PC-9 (cell line): ENCODE measurements around the gene PGP. TPM values are rescaled to one million over a fixed set of nuclear protein-coding genes. Genes with fewer than 3 reads are reported as not detected.

ENCODE experiments used
- BruUV-seq: library from RNA; stranded (reverse); fragments of 400-500 nt; replicated peaks from 2 replicates; lab custom pipeline; 2021; lab: Mats Ljungman, UMichigan
- CTCF ChIA-PET: fragments of 300-600 bp; sonication (Branson Sonifier 250); formaldehyde crosslinking; loops from one replicate; lab custom pipeline; 2022; ENCODE audit warnings: antibody characterized with exemption; lab: Charles Lee
- POLR2A ChIA-PET: fragments of 300-600 bp; sonication (Branson Sonifier 250); formaldehyde crosslinking; loops from one replicate; lab custom pipeline; 2022; ENCODE audit warnings: antibody characterized with exemption; ENCODE audit not compliant: unreplicated experiment; lab: Charles Lee
- DNase-seq, 2 experiments: peaks; one replicate each; pipeline versions ENCODE4 v3.0.0 to v3.0.0-alpha.2; 2015 to 2022; ENCODE audit warnings: mixed read lengths in 1 of 2
- H2AFZ ChIP-seq: fragments of 200-600 bp; sonication (generic); 2 replicates; pipeline ENCODE4 v1.8.1; 2017; ENCODE audit warnings: antibody characterized with exemption
- H3F3A ChIP-seq: fragments of 200-600 bp; sonication (generic); 2 replicates; pipeline ENCODE4 v1.8.1; 2017; ENCODE audit warnings: antibody characterized with exemption, mild to moderate bottlenecking, low read depth; ENCODE audit not compliant: insufficient read depth
- H3K27ac ChIP-seq: fragments of 200-600 bp; sonication (generic); 2 replicates; pipeline ENCODE4 v1.6.1; 2016; ENCODE audit warnings: mixed run types
- H3K27me3 ChIP-seq: fragments of 200-600 bp; sonication (generic); 2 replicates; pipeline ENCODE4 v1.6.1; 2016; ENCODE audit warnings: low read depth, mixed run types; ENCODE audit not compliant: insufficient read depth
- H3K36me3 ChIP-seq: fragments of 200-600 bp; sonication (generic); 2 replicates; pipeline ENCODE4 v1.6.1; 2016; ENCODE audit warnings: low read depth, mixed run types
- H3K4me1 ChIP-seq: fragments of 200-600 bp; sonication (generic); replicated peaks from 2 replicates; pipeline ENCODE4 v1.6.1; 2016; ENCODE audit warnings: mixed run types; ENCODE audit not compliant: insufficient read depth
- H3K4me2 ChIP-seq: fragments of 200-600 bp; sonication (generic); 2 replicates; pipeline ENCODE4 v1.6.1; 2017; ENCODE audit warnings: mixed run types
- H3K4me3 ChIP-seq: fragments of 200-600 bp; sonication (generic); 2 replicates; pipeline ENCODE4 v1.6.1; 2016; ENCODE audit warnings: mixed run types
- H3K79me2 ChIP-seq: fragments of 200-600 bp; sonication (generic); 2 replicates; pipeline ENCODE4 v1.6.1; 2017; ENCODE audit warnings: low read depth, mixed run types
- H3K9me2 ChIP-seq: fragments of 200-600 bp; sonication (generic); 2 replicates; pipeline ENCODE4 v1.8.1; 2017; ENCODE audit warnings: mild to moderate bottlenecking; ENCODE audit not compliant: insufficient read depth
- H3K9me3 ChIP-seq: fragments of 200-600 bp; sonication (generic); 2 replicates; pipeline ENCODE4 v1.8.1; 2016; ENCODE audit warnings: low read depth; ENCODE audit not compliant: insufficient read depth
- H4K20me1 ChIP-seq: fragments of 200-600 bp; sonication (generic); 2 replicates; pipeline ENCODE4 v1.8.1; 2017; ENCODE audit not compliant: insufficient read depth
- CTCF ChIP-seq: fragments of 200-600 bp; sonication (generic); conservative IDR thresholded peaks from 2 replicates; pipeline ENCODE4 v1.6.1; 2017; ENCODE audit warnings: mixed run types, antibody characterized with exemption, mild to moderate bottlenecking, moderate library complexity
- EZH2 ChIP-seq: fragments of 200-600 bp; sonication (generic); IDR thresholded peaks from 2 replicates; pipeline ENCODE4 v1.8.0; 2017; ENCODE audit warnings: antibody characterized with exemption, low read depth
- intact Hi-C: fragments of 100-400 bp; cut with micrococcal nuclease; formaldehyde crosslinking; loops from one replicate; pipeline ENCODE4 v1.10.0; 2022; ENCODE audit not compliant: unreplicated experiment
- total RNA-seq: library from RNA; stranded (reverse); gene quantifications from 2 replicates; pipeline ENCODE4 v1.2.3, GENCODE V29; 2021

The PGP gene
- total RNA-seq, 1 experiment from 2014 or later: 23.4 TPM

GRCh38 chr16:2238838-2239675 is 24.4 kb upstream of the PGP start:
- no peaks in the 10 kb centered on the region for H3K4me1 ChIP-seq
- intact Hi-C loops: no loop called here
- H4K20me1 ChIP-seq: peaks cover 27% of the 10 kb centered on the region
- H3K4me2 ChIP-seq: no peak overlapping the region
- ChIA-PET POLR2A (interaction anchor here (0.6 kb wide), 1 partner anchor 54 kb away, joined by 5 read pairs; no protein-coding TSS in a partner anchor), CTCF (no interaction called here)
- H3K4me3 ChIP-seq: no peak overlapping the region
- H3K9me3 ChIP-seq: no peaks in the 10 kb centered on the region
- H3K79me2 ChIP-seq: no peaks in the 10 kb centered on the region
- no peaks in the 10 kb centered on the region for H3K27me3 ChIP-seq
- H3K36me3 ChIP-seq: no peaks in the 10 kb centered on the region; the same call in none of the 2 replicates
- no peaks in the 10 kb centered on the region for H3K9me2 ChIP-seq
- no peak overlapping the region for H3K27ac ChIP-seq
- no peak for TF ChIP-seq EZH2
- no peak for TF ChIP-seq CTCF
- H3F3A ChIP-seq: peaks cover 35% of the 10 kb centered on the region
- H2AFZ ChIP-seq: no peak overlapping the region
- no peak for DNase-seq
- BruUV-seq: no TSS peak

- no TSS peak for BruUV-seq
- Histone ChIP-seq H3K4me2 (no peak overlapping the region), H3F3A (peaks cover 35% of the 10 kb centered on the region), H3K9me3 (no peaks in the 10 kb centered on the region), H4K20me1 (peaks cover 20% of the 10 kb centered on the region), H3K4me3 (no peak overlapping the region), H3K9me2 (no peaks in the 10 kb centered on the region), H3K79me2 (no peaks in the 10 kb centered on the region), H3K27me3 (no peaks in the 10 kb centered on the region), H3K27ac (no peak overlapping the region), H3K4me1 (no peaks in the 10 kb centered on the region), H2AFZ (no peak overlapping the region), H3K36me3 (no peaks in the 10 kb centered on the region; the same call in none of the 2 replicates)
- ChIA-PET POLR2A (interaction anchor here (0.6 kb wide), 1 partner anchor 53 kb away, joined by 5 read pairs; no protein-coding TSS in a partner anchor), CTCF (no interaction called here)
- DNase-seq: no peak
- no peak for TF ChIP-seq EZH2
- no peak for TF ChIP-seq CTCF
- intact Hi-C loops: no loop called here
These were observed 23.7 kb upstream of the PGP start for GRCh38 chr16:2238150-2238837.

GRCh38 chr16:2237493-2238149 is 23.0 kb upstream of the PGP start:
- Histone ChIP-seq H3K9me2 (no peaks in the 10 kb centered on the region), H3F3A (peaks cover 35% of the 10 kb centered on the region), H3K4me1 (no peaks in the 10 kb centered on the region), H3K4me3 (no peak overlapping the region), H4K20me1 (peaks cover 17% of the 10 kb centered on the region; the same call in 1 of the 2 replicates), H3K27ac (no peak overlapping the region), H3K27me3 (no peaks in the 10 kb centered on the region), H2AFZ (no peak overlapping the region), H3K4me2 (no peak overlapping the region), H3K36me3 (no peaks in the 10 kb centered on the region; the same call in 1 of the 2 replicates), H3K79me2 (no peaks in the 10 kb centered on the region), H3K9me3 (no peaks in the 10 kb centered on the region)
- ChIA-PET CTCF (no interaction called here), POLR2A (no interaction called here)
- intact Hi-C loops: no loop called here
- no peak for DNase-seq
- no TSS peak for BruUV-seq
- TF ChIP-seq EZH2: no peak
- no peak for TF ChIP-seq CTCF
